NCI-H1417 (cell line): ENCODE results near the gene NKPD1.

ENCODE experiments used
- DNase-seq, 3 experiments: peaks; one replicate each; lab custom pipeline; 2025; lab: John Stamatoyannopoulos, UW

Gene NKPD1

GRCh38 chr19:45172611-45173208 lies 11.9 kb upstream of the NKPD1 start:
- no peak for DNase-seq

- DNase-seq = peak in 2 of 3 experiments; percentile 28 to 50
Observed at GRCh38 chr19:45172173-45172572, 11.4 kb upstream of the NKPD1 start.

GRCh38 chr19:45171211-45171623 lies 10.4 kb upstream of the NKPD1 start:
- DNase-seq = no peak

GRCh38 chr19:45170146-45171106 lies 9.6 kb upstream of the NKPD1 start:
- no peak for DNase-seq

- DNase-seq = no peak
Observed at GRCh38 chr19:45169602-45170001, 8.8 kb upstream of the NKPD1 start.

GRCh38 chr19:45168767-45169351 lies 8.1 kb upstream of the NKPD1 start:
- peak; percentile 14 to 28 (median 25) for DNase-seq

GRCh38 chr19:45166723-45167252 lies 6.0 kb upstream of the NKPD1 start:
- peak; percentile 64 to 83 (median 77) for DNase-seq

GRCh38 chr19:45164577-45165335 lies 4.0 kb upstream of the NKPD1 start:
- DNase-seq = peak in 1 of 3 experiments; percentile 23

GRCh38 chr19:45163751-45164460 lies 3.1 kb upstream of the NKPD1 start:
- DNase-seq = no peak

- no peak for DNase-seq
Observed at GRCh38 chr19:45163156-45163555, 2.4 kb upstream of the NKPD1 start.

GRCh38 chr19:45162608-45163143 lies 1.9 kb upstream of the NKPD1 start:
- DNase-seq = no peak

GRCh38 chr19:45161738-45162607 lies 1.2 kb upstream of the NKPD1 start:
- DNase-seq = no peak

GRCh38 chr19:45159971-45160324 lies 834 bp downstream of the NKPD1 start:
- no peak for DNase-seq

GRCh38 chr19:45159210-45159970 lies 1.4 kb downstream of the NKPD1 start:
- no peak for DNase-seq

- no peak for DNase-seq
Observed at GRCh38 chr19:45158503-45159209, 2.1 kb downstream of the NKPD1 start.

- DNase-seq = no peak
Observed at GRCh38 chr19:45156751-45157150, 4.0 kb downstream of the NKPD1 start.

GRCh38 chr19:45156011-45156630 lies 4.7 kb downstream of the NKPD1 start:
- no peak for DNase-seq
